Parathyroid adenoma (tissue), 2 donors: ENCODE data around the gene CHCHD1.
A peak's percentile ranks its signal among the peaks of the same experiment; 100 is the strongest.

Experiments used
- H2AFZ ChIP-seq: fragments of 300-600 bp; sonication (generic); one replicate; pipeline ENCODE4 v1.7.0; 2017; ENCODE audit warnings: antibody characterized with exemption, mild to moderate bottlenecking
- H3K27ac ChIP-seq: fragments of 300-600 bp; sonication (generic); one replicate; pipeline ENCODE4 v1.7.0; 2017
- H3K27me3 ChIP-seq: fragments of 300-600 bp; sonication (generic); one replicate; pipeline ENCODE4 v1.7.0; 2017; ENCODE audit warnings: low read length; ENCODE audit not compliant: control insufficient read depth, insufficient read depth
- H3K36me3 ChIP-seq: fragments of 300-600 bp; sonication (generic); one replicate; pipeline ENCODE4 v1.7.0; 2017; ENCODE audit warnings: low read length; ENCODE audit not compliant: control insufficient read depth, insufficient read depth
- H3K4me1 ChIP-seq: fragments of 300-600 bp; sonication (generic); one replicate; pipeline ENCODE4 v1.7.0; 2017; ENCODE audit warnings: control low read depth
- H3K4me2 ChIP-seq: fragments of 300-600 bp; sonication (generic); one replicate; pipeline ENCODE4 v1.7.0; 2017; ENCODE audit warnings: low read length
- H3K4me3 ChIP-seq: fragments of 300-600 bp; sonication (generic); one replicate; pipeline ENCODE4 v1.7.0; 2017; ENCODE audit warnings: low read depth, low read length
- H3K79me2 ChIP-seq: fragments of 300-600 bp; sonication (generic); one replicate; pipeline ENCODE4 v1.7.0; 2017; ENCODE audit warnings: control low read depth
- H3K9ac ChIP-seq: fragments of 300-600 bp; sonication (generic); one replicate; pipeline ENCODE4 v1.7.0; 2017; ENCODE audit warnings: mild to moderate bottlenecking
- H3K9me3 ChIP-seq: fragments of 300-600 bp; sonication (generic); one replicate; pipeline ENCODE4 v1.7.0; 2017; ENCODE audit warnings: low read length; ENCODE audit not compliant: control insufficient read depth
- CTCF ChIP-seq: fragments of 300-600 bp; sonication (generic); IDR thresholded peaks from one replicate; pipeline ENCODE4 v1.7.0; 2017; ENCODE audit warnings: antibody characterized with exemption, mild to moderate bottlenecking
- donor health status: primary hyperparathyroidism.

CHCHD1 gene

GRCh38 chr10:73768881-73769280, 13.0 kb upstream of the CHCHD1 start:
- Histone ChIP-seq H3K27ac (no peak overlapping the region), H3K4me2 (no peak overlapping the region), H3K27me3 (no peaks in the 10 kb centered on the region), H3K4me1 (peaks cover 3% of the 10 kb centered on the region), H3K9me3 (no peaks in the 10 kb centered on the region), H3K79me2 (peaks cover 5% of the 10 kb centered on the region), H2AFZ (no peak overlapping the region), H3K9ac (no peak overlapping the region), H3K4me3 (no peak overlapping the region), H3K36me3 (no peaks in the 10 kb centered on the region)
- no peak for TF ChIP-seq CTCF

GRCh38 chr10:73769396-73769795, 12.5 kb upstream of the CHCHD1 start:
- TF ChIP-seq CTCF, result no peak
- peaks cover 3% of the 10 kb centered on the region for H3K4me1 ChIP-seq
- H3K27ac ChIP-seq, result no peak overlapping the region
- no peak overlapping the region for H3K4me2 ChIP-seq
- H3K4me3 ChIP-seq, result no peak overlapping the region
- no peaks in the 10 kb centered on the region for H3K27me3 ChIP-seq
- no peak overlapping the region for H2AFZ ChIP-seq
- no peaks in the 10 kb centered on the region for H3K9me3 ChIP-seq
- H3K9ac ChIP-seq, result no peak overlapping the region
- H3K79me2 ChIP-seq, result peaks cover 5% of the 10 kb centered on the region
- H3K36me3 ChIP-seq, result no peaks in the 10 kb centered on the region

GRCh38 chr10:73771722-73772280, 10.0 kb upstream of the CHCHD1 start:
- H2AFZ ChIP-seq, result peak overlapping the region; percentile 93
- H3K27ac ChIP-seq, result peak overlapping the region; percentile 91
- H3K4me1 ChIP-seq, result peaks cover 3% of the 10 kb centered on the region
- H3K36me3 ChIP-seq, result no peaks in the 10 kb centered on the region
- H3K9me3 ChIP-seq, result no peaks in the 10 kb centered on the region
- no peak for TF ChIP-seq CTCF
- peak overlapping the region; percentile 69 for H3K4me3 ChIP-seq
- peak overlapping the region; percentile 87 for H3K4me2 ChIP-seq
- peaks cover 7% of the 10 kb centered on the region for H3K79me2 ChIP-seq
- H3K27me3 ChIP-seq, result no peaks in the 10 kb centered on the region
- H3K9ac ChIP-seq, result peak overlapping the region; percentile 20

- Histone ChIP-seq H3K36me3 (no peaks in the 10 kb centered on the region), H2AFZ (peak overlapping the region; percentile 93), H3K4me3 (peak overlapping the region; percentile 69), H3K4me2 (peak overlapping the region; percentile 87), H3K79me2 (peaks cover 7% of the 10 kb centered on the region), H3K9ac (peak overlapping the region; percentile 20), H3K27ac (peak overlapping the region; percentile 91), H3K27me3 (no peaks in the 10 kb centered on the region), H3K4me1 (peaks cover 3% of the 10 kb centered on the region), H3K9me3 (no peaks in the 10 kb centered on the region)
- TF ChIP-seq CTCF, result peak; percentile 22
Measured at GRCh38 chr10:73772281-73773151, 9.3 kb upstream of the CHCHD1 start.
